Measurements from ENCODE around the gene ADAMTS16.

The ADAMTS16 gene

GRCh38 chr5:5199495-5199894 is 59.4 kb downstream of the ADAMTS16 start:
- no peak overlapping the region for H3K4me3 ChIP-seq (ENCODE audit: low read length)
- no peaks in the 10 kb centered on the region for H4K20me1 ChIP-seq (ENCODE audit: insufficient read depth, low read length)
- no peaks in the 10 kb centered on the region for H3K4me1 ChIP-seq (ENCODE audit: low read length)
- no peak for DNase-seq
- H3K9me2 ChIP-seq (replicated peaks; ENCODE audit: insufficient read depth, low read length): no peaks in the 10 kb centered on the region
- H3F3A ChIP-seq (ENCODE audit: insufficient read depth, low read length): no peaks in the 10 kb centered on the region
- no peak overlapping the region for H3K9ac ChIP-seq (ENCODE audit: low read length)
- no peak for TF ChIP-seq EZH2 (optimal IDR thresholded peaks at IDR 0.05; ENCODE audit: low read depth, low read length)
- no peak for TF ChIP-seq CTCF (IDR thresholded peaks at IDR 0.05; ENCODE audit: low read length)
- no peak for TF ChIP-seq EZH2phosphoT487 (IDR thresholded peaks at IDR 0.05; ENCODE audit: low read length)
- no peak overlapping the region for H3K27ac ChIP-seq (ENCODE audit: low read length)
- no peaks in the 10 kb centered on the region for H3K27me3 ChIP-seq (replicated peaks; ENCODE audit: insufficient read depth, low read length)
- no peak overlapping the region for H2AFZ ChIP-seq (ENCODE audit: low read length)
- H3K4me2 ChIP-seq (ENCODE audit: low read depth, low read length): no peak overlapping the region
- H3K79me2 ChIP-seq (ENCODE audit: low read length): no peaks in the 10 kb centered on the region
- no peaks in the 10 kb centered on the region for H3K36me3 ChIP-seq (replicated peaks; ENCODE audit: insufficient read depth, low read length)
- no peaks in the 10 kb centered on the region for H3K9me3 ChIP-seq (replicated peaks; ENCODE audit: insufficient read depth, low read length)

- Histone ChIP-seq H3F3A (ENCODE audit: insufficient read depth, low read length) (no peaks in the 10 kb centered on the region), H3K9me2 (replicated peaks; ENCODE audit: insufficient read depth, low read length) (no peaks in the 10 kb centered on the region), H3K9me3 (replicated peaks; ENCODE audit: insufficient read depth, low read length) (no peaks in the 10 kb centered on the region), H4K20me1 (ENCODE audit: insufficient read depth, low read length) (no peaks in the 10 kb centered on the region), H3K36me3 (replicated peaks; ENCODE audit: insufficient read depth, low read length) (no peaks in the 10 kb centered on the region), H2AFZ (ENCODE audit: low read length) (no peak overlapping the region), H3K79me2 (ENCODE audit: low read length) (no peaks in the 10 kb centered on the region), H3K4me2 (ENCODE audit: low read depth, low read length) (no peak overlapping the region), H3K4me1 (ENCODE audit: low read length) (no peaks in the 10 kb centered on the region), H3K27me3 (replicated peaks; ENCODE audit: insufficient read depth, low read length) (no peaks in the 10 kb centered on the region), H3K9ac (ENCODE audit: low read length) (no peak overlapping the region), H3K27ac (ENCODE audit: low read length) (no peak overlapping the region), H3K4me3 (ENCODE audit: low read length) (no peak overlapping the region)
- TF ChIP-seq EZH2phosphoT487 (IDR thresholded peaks at IDR 0.05; ENCODE audit: low read length) (no peak), CTCF (IDR thresholded peaks at IDR 0.05; ENCODE audit: low read length) (no peak), EZH2 (optimal IDR thresholded peaks at IDR 0.05; ENCODE audit: low read depth, low read length) (no peak)
- no peak for DNase-seq
Observed at GRCh38 chr5:5200133-5200532, 60.0 kb downstream of the ADAMTS16 start.

- H3K9ac ChIP-seq (ENCODE audit: low read length): no peak overlapping the region
- no peak overlapping the region for H2AFZ ChIP-seq (ENCODE audit: low read length)
- H3F3A ChIP-seq (ENCODE audit: insufficient read depth, low read length): no peaks in the 10 kb centered on the region
- no peaks in the 10 kb centered on the region for H4K20me1 ChIP-seq (ENCODE audit: insufficient read depth, low read length)
- no peak overlapping the region for H3K27ac ChIP-seq (ENCODE audit: low read length)
- H3K9me2 ChIP-seq (replicated peaks; ENCODE audit: insufficient read depth, low read length): no peaks in the 10 kb centered on the region
- no peak for DNase-seq
- no peaks in the 10 kb centered on the region for H3K9me3 ChIP-seq (replicated peaks; ENCODE audit: insufficient read depth, low read length)
- H3K27me3 ChIP-seq (replicated peaks; ENCODE audit: insufficient read depth, low read length): no peaks in the 10 kb centered on the region
- H3K36me3 ChIP-seq (replicated peaks; ENCODE audit: insufficient read depth, low read length): no peaks in the 10 kb centered on the region
- TF ChIP-seq EZH2phosphoT487 (IDR thresholded peaks at IDR 0.05; ENCODE audit: low read length) (no peak), CTCF (IDR thresholded peaks at IDR 0.05; ENCODE audit: low read length) (no peak), EZH2 (optimal IDR thresholded peaks at IDR 0.05; ENCODE audit: low read depth, low read length) (no peak)
- no peak overlapping the region for H3K4me2 ChIP-seq (ENCODE audit: low read depth, low read length)
- no peaks in the 10 kb centered on the region for H3K79me2 ChIP-seq (ENCODE audit: low read length)
- no peak overlapping the region for H3K4me3 ChIP-seq (ENCODE audit: low read length)
- no peaks in the 10 kb centered on the region for H3K4me1 ChIP-seq (ENCODE audit: low read length)
Observed at GRCh38 chr5:5202321-5202720, 62.2 kb downstream of the ADAMTS16 start.

Measured in MM.1S (cell line).